Transverse colon (tissue), 4 donors: ENCODE results near the gene DENND1A. TPM values are rescaled to one million over a fixed set of nuclear protein-coding genes. Genes with fewer than 3 reads are reported as not detected.

ENCODE experiments used
- DNase-seq: peaks from one replicate; pipeline ENCODE4 v3.0.0-alpha.2; 2019
- H3K27ac ChIP-seq, 4 donors: fragments of 200-600 bp; sonication (generic); 2 replicates each; pipeline ENCODE4 v1.5.1; 2016 to 2018; ENCODE audit warnings: inconsistent platforms in 4 of 4
- H3K27me3 ChIP-seq: fragments of 200-600 bp; sonication (generic); 2 replicates; pipeline ENCODE4 v1.5.1; 2017; ENCODE audit warnings: inconsistent platforms
- H3K36me3 ChIP-seq, 4 donors: fragments of 200-600 bp; sonication (generic); 2 replicates each; pipeline ENCODE4 v1.5.1; 2017 to 2019; ENCODE audit warnings: inconsistent platforms in 4 of 4
- H3K4me1 ChIP-seq, 4 donors: fragments of 200-600 bp; sonication (generic); 2 replicates each; pipeline ENCODE4 v1.5.1; 2017 to 2020; ENCODE audit warnings: inconsistent platforms in 4 of 4
- H3K4me3 ChIP-seq, 4 donors: fragments of 200-600 bp; sonication (generic); 1 replicate in 1 of 4; 2 replicates in 3 of 4; pipeline versions ENCODE4 v1.5.1 to v1.6.1; 2017 to 2019; ENCODE audit warnings: inconsistent platforms in 4 of 4
- H3K9me3 ChIP-seq, 2 donors: fragments of 200-600 bp; sonication (generic); 2 replicates each; pipeline ENCODE4 v1.5.1; 2017 to 2019; ENCODE audit warnings: inconsistent platforms in 2 of 2
- CTCF ChIP-seq, 5 experiments: fragments of 200-600 bp in 3 of 5; fragments of 450-650 bp in 2 of 5; sonication (generic) in 3 of 5; IDR thresholded peaks; 1 replicate in 2 of 5; 2 replicates in 3 of 5; pipeline ENCODE4 v1.5.1; 2016 to 2017; ENCODE audit warnings: antibody characterized with exemption in 5 of 5, inconsistent platforms in 3 of 5, mild to moderate bottlenecking in 2 of 5, moderate library complexity in 1 of 5
- EP300 ChIP-seq: sonication (generic); formaldehyde crosslinking; IDR thresholded peaks from one replicate; pipeline ENCODE4 v1.6.1; 2017; ENCODE audit warnings: antibody characterized with exemption, low read depth
- POLR2A ChIP-seq: fragments of 450-650 bp; IDR thresholded peaks from one replicate; pipeline ENCODE4 v1.6.1; 2016; ENCODE audit warnings: antibody characterized with exemption, mild to moderate bottlenecking, moderate library complexity
- POLR2AphosphoS5 ChIP-seq, 3 donors: sonication (generic); formaldehyde crosslinking; IDR thresholded peaks; one replicate each; pipeline ENCODE4 v1.6.1; 2016; ENCODE audit warnings: antibody characterized with exemption in 3 of 3
- WGBS, 2 donors: methylation state at CpG; one replicate each; pipeline ENCODE4 v1.1.5; 2018; ENCODE audit warnings: low coverage in 1 of 2; 5-methylcytosine and 5-hydroxymethylcytosine counted together
- in situ Hi-C, 4 donors: fragments of 200-750 bp; cut with MboI; loops; one replicate each; pipeline versions ENCODE4 v1.15.0 to v1.15.1; 2017; ENCODE audit warnings: low sequenced_read_pairs in 3 of 4, low pct_ligation_motif_present in 1 of 4, low pct_unique_long_range_greater_than_20kb in 1 of 4
- intact Hi-C: fragments of 100-400 bp; cut with DNase I; formaldehyde crosslinking; loops from one replicate; pipeline ENCODE4 v1.15.1; 2023; ENCODE audit warnings: low total_unique reads
- total RNA-seq, 4 donors: library from RNA; depleted of rRNA; stranded (reverse); fragments of >200 nt; gene quantifications; one replicate each; pipeline ENCODE4 v1.1.0, GENCODE V29; 2016

Gene DENND1A
- total RNA-seq, 4 donors from 2014 or later, result 12.5 to 78.6 (median 40.0) TPM

- Histone ChIP-seq H3K27me3 (no peaks in the 10 kb centered on the region), H3K27ac (no peak overlapping the region), H3K4me1 (peaks cover 0 to 15% (median 8%) of the 10 kb centered on the region in 4 donors), H3K9me3 (no peaks in the 10 kb centered on the region), H3K36me3 (no peaks in the 10 kb centered on the region), H3K4me3 (no peak overlapping the region)
- DNase-seq, result no peak
- WGBS, 2 donors, result 90 to 95% methylated on average over 4 to 15 of the region's 15 CpGs
- TF ChIP-seq POLR2A (no peak), CTCF (IDR thresholded peaks at IDR 0.05) (no peak), EP300 (no peak), POLR2AphosphoS5 (IDR thresholded peaks at IDR 0.05) (no peak)
- intact Hi-C loops (no loop called here), in situ Hi-C loops (no loop called here)
These were observed 459.7 kb downstream of the DENND1A start for GRCh38 chr9:123470121-123470782.

GRCh38 chr9:123469282-123469681 lies 460.6 kb downstream of the DENND1A start:
- DNase-seq, result no peak

GRCh38 chr9:123468541-123468940 lies 461.4 kb downstream of the DENND1A start:
- WGBS, 2 donors, result 60 to 77% methylated on average over 1 to 5 of the region's 5 CpGs
- H3K27me3 ChIP-seq, result no peaks in the 10 kb centered on the region
- intact Hi-C loops, result no loop called here
- no peaks in the 10 kb centered on the region for H3K9me3 ChIP-seq
- H3K27ac ChIP-seq, result no peak overlapping the region
- H3K4me3 ChIP-seq, result no peak overlapping the region
- TF ChIP-seq EP300 (no peak), POLR2A (no peak), POLR2AphosphoS5 (IDR thresholded peaks at IDR 0.05) (no peak), CTCF (IDR thresholded peaks at IDR 0.05) (no peak)
- in situ Hi-C loops, result no loop called here
- no peak for DNase-seq
- H3K4me1 ChIP-seq, result peaks cover 0 to 14% (median 8%) of the 10 kb centered on the region in 4 donors
- H3K36me3 ChIP-seq, result no peaks in the 10 kb centered on the region

More at GRCh38 chr9:123469282-123469681, 460.6 kb downstream of the DENND1A start:
- no peak for TF ChIP-seq EP300
- no peak for TF ChIP-seq POLR2A
- no peak for TF ChIP-seq POLR2AphosphoS5 (IDR thresholded peaks at IDR 0.05)
- in situ Hi-C loops, result no loop called here
- Histone ChIP-seq H3K4me3 (no peak overlapping the region), H3K4me1 (peaks cover 0 to 15% (median 8%) of the 10 kb centered on the region in 4 donors), H3K27me3 (no peaks in the 10 kb centered on the region), H3K9me3 (no peaks in the 10 kb centered on the region), H3K27ac (no peak overlapping the region), H3K36me3 (no peaks in the 10 kb centered on the region)
- WGBS, 2 donors, result 90 to 93% methylated on average over 5 to 13 of the region's 13 CpGs
- intact Hi-C loops, result no loop called here

- Histone ChIP-seq H3K9me3 (no peaks in the 10 kb centered on the region), H3K36me3 (no peaks in the 10 kb centered on the region), H3K4me3 (no peak overlapping the region), H3K27me3 (no peaks in the 10 kb centered on the region), H3K27ac (peak overlapping the region in 3 of 4 donors; percentile 15 to 62 (median 54)), H3K4me1 (peaks cover 0 to 13% (median 6%) of the 10 kb centered on the region in 4 donors)
- no peak for DNase-seq
- intact Hi-C loops, result no loop called here
- 50 to 63% methylated on average over 1 of the region's 1 CpG for WGBS, 2 donors
- TF ChIP-seq EP300, result no peak
- in situ Hi-C loops, result no loop called here
These were observed 464.6 kb downstream of the DENND1A start for GRCh38 chr9:123465304-123465703.

- Histone ChIP-seq H3K27me3 (no peaks in the 10 kb centered on the region), H3K36me3 (no peaks in the 10 kb centered on the region), H3K4me1 (peaks cover 3 to 48% (median 23%) of the 10 kb centered on the region in 4 donors), H3K4me3 (no peak overlapping the region), H3K27ac (peak overlapping the region in 1 of 4 donors; percentile 16), H3K9me3 (no peaks in the 10 kb centered on the region)
- intact Hi-C loops, result no loop called here
- DNase-seq, result no peak
- TF ChIP-seq POLR2AphosphoS5 (IDR thresholded peaks at IDR 0.05), result no peak
- no peak for TF ChIP-seq EP300
- TF ChIP-seq POLR2A, result no peak
- no peak for TF ChIP-seq CTCF (IDR thresholded peaks at IDR 0.05)
- 45 to 76% methylated on average over 1 to 2 of the region's 2 CpGs for WGBS, 2 donors
- in situ Hi-C loops, result no loop called here
These were observed 469.8 kb downstream of the DENND1A start for GRCh38 chr9:123460091-123460490.
